Measurements from ENCODE around the gene SEMA3B. TPM values are rescaled to one million over a fixed set of nuclear protein-coding genes. Genes with fewer than 3 reads are reported as not detected.

Gene SEMA3B
- total RNA-seq, 1 donor from 2014 or later: 5.4 TPM

DNA sequence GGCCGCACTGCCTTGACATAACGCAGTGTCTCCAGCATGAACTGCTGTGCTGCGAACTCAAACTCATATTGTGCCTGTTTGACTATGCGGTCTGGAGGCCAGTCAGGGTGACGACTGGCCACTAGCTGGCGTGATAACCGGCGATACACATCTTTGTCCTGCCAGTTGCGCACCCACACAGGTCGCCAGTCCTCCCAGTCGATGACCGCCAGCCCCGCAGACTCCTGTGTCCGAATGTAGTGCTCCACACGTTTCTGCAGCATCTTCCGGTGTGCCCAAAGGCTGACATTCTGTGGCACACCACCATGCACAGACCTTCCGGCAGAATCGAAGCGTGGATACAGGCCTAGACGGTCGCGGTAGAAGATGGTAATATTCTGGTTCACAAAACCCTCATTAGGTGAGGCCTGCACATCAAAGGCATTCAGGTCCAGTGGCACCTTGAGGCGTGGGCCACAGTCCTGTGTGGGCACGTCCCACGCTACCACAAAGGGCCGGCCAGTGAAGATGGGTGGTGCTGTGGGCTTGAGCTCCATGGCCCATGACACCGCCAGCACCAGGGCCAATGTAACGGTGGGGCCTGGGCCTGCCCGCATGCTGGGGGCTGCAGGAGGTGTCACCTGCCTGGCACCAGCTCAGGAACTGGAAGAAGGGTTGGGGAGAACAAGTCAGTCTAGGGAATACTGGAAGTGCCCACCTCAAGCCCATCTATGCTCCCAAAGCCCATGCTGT lies 51.1 kb downstream of the SEMA3B start:
- H3K4me1 Mint-ChIP-seq (ENCODE audit: low read depth, unreplicated experiment): peaks cover 16% of the 10 kb centered on the region
- H3K27me3 Mint-ChIP-seq (ENCODE audit: unreplicated experiment): peaks cover 14% of the 10 kb centered on the region
- peak overlapping the region; percentile 96 for H3K27ac Mint-ChIP-seq (ENCODE audit: unreplicated experiment)
- peaks cover 6% of the 10 kb centered on the region for H3K9me3 Mint-ChIP-seq (ENCODE audit: unreplicated experiment)
- no peaks in the 10 kb centered on the region for H3K36me3 Mint-ChIP-seq (ENCODE audit: unreplicated experiment)
- peak overlapping the region; percentile 94 for H3K4me3 Mint-ChIP-seq (ENCODE audit: unreplicated experiment)
- TF ChIP-seq, protein P1, sequence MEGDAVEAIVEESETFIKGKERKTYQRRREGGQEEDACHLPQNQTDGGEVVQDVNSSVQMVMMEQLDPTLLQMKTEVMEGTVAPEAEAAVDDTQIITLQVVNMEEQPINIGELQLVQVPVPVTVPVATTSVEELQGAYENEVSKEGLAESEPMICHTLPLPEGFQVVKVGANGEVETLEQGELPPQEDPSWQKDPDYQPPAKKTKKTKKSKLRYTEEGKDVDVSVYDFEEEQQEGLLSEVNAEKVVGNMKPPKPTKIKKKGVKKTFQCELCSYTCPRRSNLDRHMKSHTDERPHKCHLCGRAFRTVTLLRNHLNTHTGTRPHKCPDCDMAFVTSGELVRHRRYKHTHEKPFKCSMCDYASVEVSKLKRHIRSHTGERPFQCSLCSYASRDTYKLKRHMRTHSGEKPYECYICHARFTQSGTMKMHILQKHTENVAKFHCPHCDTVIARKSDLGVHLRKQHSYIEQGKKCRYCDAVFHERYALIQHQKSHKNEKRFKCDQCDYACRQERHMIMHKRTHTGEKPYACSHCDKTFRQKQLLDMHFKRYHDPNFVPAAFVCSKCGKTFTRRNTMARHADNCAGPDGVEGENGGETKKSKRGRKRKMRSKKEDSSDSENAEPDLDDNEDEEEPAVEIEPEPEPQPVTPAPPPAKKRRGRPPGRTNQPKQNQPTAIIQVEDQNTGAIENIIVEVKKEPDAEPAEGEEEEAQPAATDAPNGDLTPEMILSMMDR (IDR thresholded peaks at IDR 0.05; ENCODE audit: partially characterized antibody, unreplicated experiment): no peak
- DNase-seq: no peak

DNA sequence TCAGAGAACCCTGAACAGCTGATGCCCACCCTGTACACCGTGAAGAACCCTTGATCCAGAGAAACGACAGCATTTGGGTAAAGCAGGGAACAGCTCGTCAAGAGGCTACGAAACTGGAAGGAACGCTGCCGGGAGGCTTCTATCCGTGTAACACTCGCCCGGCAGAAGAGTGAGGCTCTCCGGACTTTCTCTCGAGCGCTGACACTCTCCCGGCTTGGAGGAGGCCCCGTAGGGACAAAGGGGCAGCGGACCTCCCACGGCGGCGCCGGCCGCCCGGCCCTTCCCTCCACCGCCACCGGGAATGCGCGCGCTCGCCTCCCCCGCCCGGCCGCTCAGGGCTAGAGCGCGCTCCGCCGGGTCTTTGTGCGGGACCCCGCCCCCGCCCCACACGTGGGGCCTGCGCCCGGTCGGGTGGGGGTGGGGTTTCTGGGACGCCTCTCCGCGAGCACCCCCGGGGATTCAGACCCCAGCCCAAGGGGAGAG lies 51.9 kb downstream of the SEMA3B start:
- TF ChIP-seq, protein P1 (IDR thresholded peaks at IDR 0.05; ENCODE audit: partially characterized antibody, unreplicated experiment): no peak
- peaks cover 6% of the 10 kb centered on the region for H3K9me3 Mint-ChIP-seq (ENCODE audit: unreplicated experiment)
- peak overlapping the region; percentile 94 for H3K4me3 Mint-ChIP-seq (ENCODE audit: unreplicated experiment)
- H3K27ac Mint-ChIP-seq (ENCODE audit: unreplicated experiment): peak overlapping the region; percentile 96
- H3K27me3 Mint-ChIP-seq (ENCODE audit: unreplicated experiment): peaks cover 10% of the 10 kb centered on the region
- no peaks in the 10 kb centered on the region for H3K36me3 Mint-ChIP-seq (ENCODE audit: unreplicated experiment)
- peak; percentile 88 for DNase-seq
- peaks cover 16% of the 10 kb centered on the region for H3K4me1 Mint-ChIP-seq (ENCODE audit: low read depth, unreplicated experiment)

- Mint-ChIP-seq H3K27me3 (ENCODE audit: unreplicated experiment) (peaks cover 8% of the 10 kb centered on the region), H3K27ac (ENCODE audit: unreplicated experiment) (peak overlapping the region; percentile 95), H3K36me3 (ENCODE audit: unreplicated experiment) (no peaks in the 10 kb centered on the region), H3K4me1 (ENCODE audit: low read depth, unreplicated experiment) (peaks cover 16% of the 10 kb centered on the region), H3K4me3 (ENCODE audit: unreplicated experiment) (peak overlapping the region; percentile 82), H3K9me3 (ENCODE audit: unreplicated experiment) (peaks cover 6% of the 10 kb centered on the region)
- TF ChIP-seq, protein P1 (IDR thresholded peaks at IDR 0.05; ENCODE audit: partially characterized antibody, unreplicated experiment): peak; percentile 70
- DNase-seq: peak; percentile 89
These were observed 52.6 kb downstream of the SEMA3B start for GRCh38 chr3:50321336-50322114.

- peak overlapping the region; percentile 95 for H3K27ac Mint-ChIP-seq (ENCODE audit: unreplicated experiment)
- H3K4me1 Mint-ChIP-seq (ENCODE audit: low read depth, unreplicated experiment): peaks cover 16% of the 10 kb centered on the region
- peaks cover 6% of the 10 kb centered on the region for H3K9me3 Mint-ChIP-seq (ENCODE audit: unreplicated experiment)
- no peak for DNase-seq
- H3K4me3 Mint-ChIP-seq (ENCODE audit: unreplicated experiment): peak overlapping the region; percentile 34
- TF ChIP-seq, protein P1 (IDR thresholded peaks at IDR 0.05; ENCODE audit: partially characterized antibody, unreplicated experiment): no peak
- peaks cover 8% of the 10 kb centered on the region for H3K27me3 Mint-ChIP-seq (ENCODE audit: unreplicated experiment)
- H3K36me3 Mint-ChIP-seq (ENCODE audit: unreplicated experiment): no peaks in the 10 kb centered on the region
These were observed 53.1 kb downstream of the SEMA3B start for GRCh38 chr3:50322115-50322385.

Data from glutamatergic neuron (in vitro differentiated cells).